DOHH2 (cell line): ENCODE results near the gene XRCC3.

Source experiments
- CTCF ChIP-seq: fragments of 200-600 bp; sonication (generic); IDR thresholded peaks from one replicate; pipeline ENCODE4 v1.5.1; 2014; ENCODE audit warnings: antibody characterized with exemption, mild to moderate bottlenecking, low read depth, low read length; ENCODE audit not compliant: poor library complexity, severe bottlenecking
- EZH2phosphoT487 ChIP-seq: fragments of 200-600 bp; sonication (generic); IDR thresholded peaks from 2 replicates; pipeline ENCODE4 v1.6.1; 2017; ENCODE audit warnings: borderline replicate concordance, mild to moderate bottlenecking, antibody characterized with exemption, low read length, moderate library complexity, mixed read lengths

DNA sequence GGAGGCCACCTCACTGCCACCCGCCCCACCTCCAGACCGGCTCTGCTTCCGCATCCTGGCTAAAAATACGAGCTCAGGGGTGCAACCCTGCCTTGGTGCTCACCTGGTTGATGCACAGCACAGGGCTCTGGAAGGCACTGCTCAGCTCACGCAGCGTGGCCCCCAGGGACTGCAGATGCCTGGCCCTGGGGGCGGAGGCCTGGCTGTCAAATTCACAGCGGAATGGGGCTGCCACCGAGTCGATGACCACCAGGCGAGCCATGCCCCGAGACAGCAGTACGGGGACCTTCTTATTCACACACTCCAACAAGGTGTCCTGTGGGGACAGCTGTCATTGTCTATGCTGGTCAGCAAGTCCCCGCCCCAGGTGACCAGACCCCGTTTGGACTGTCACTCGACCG is 16.0 kb downstream of the XRCC3 start:
- TF ChIP-seq CTCF (no peak), EZH2phosphoT487 (no peak)
